Superior temporal gyrus (tissue), 1 donor: Measurements from ENCODE around the gene NDUFAF8.
"Not testable (repeated sequence)": the region's sequence is repeated elsewhere in the genome, so short reads cannot be mapped to it uniquely, and the experiment has no call there.

Experiments
- DNase-seq: peaks from one replicate; pipeline ENCODE4 v3.0.0-alpha.2; 2016; ENCODE audit errors: extremely low spot score

The NDUFAF8 gene

GRCh38 chr17:81222906-81223761 lies 16.0 kb upstream of the NDUFAF8 start, which contains the start of gene CEP131:
Gene CEP131 (minus strand): TSS chr17:81222965. CDS start chr17:81220056, 2,909 bp downstream.
- peak; percentile 97 for DNase-seq

DNA sequence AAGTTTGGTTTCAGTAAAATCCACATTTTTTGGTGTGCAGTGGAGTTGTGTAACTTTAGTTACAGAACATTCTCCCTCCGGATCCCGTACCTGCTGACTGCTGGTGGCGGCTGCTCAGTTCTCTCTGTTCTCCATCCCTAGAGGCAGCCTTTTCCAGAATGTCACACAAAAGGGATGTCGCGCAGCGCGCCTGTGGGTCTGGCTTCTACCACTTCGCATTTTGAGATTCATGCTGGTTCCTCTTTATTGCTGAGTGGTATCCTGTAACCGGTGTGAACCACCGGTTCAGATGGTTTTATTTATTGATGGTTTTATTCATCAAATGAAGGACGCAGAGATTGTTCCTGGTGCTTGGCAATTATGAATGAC lies 15.4 kb upstream of the NDUFAF8 start:
- DNase-seq, result peak; percentile 20

GRCh38 chr17:81227630-81228029 lies 11.5 kb upstream of the NDUFAF8 start:
- DNase-seq, result not testable (repeated sequence)

DNA sequence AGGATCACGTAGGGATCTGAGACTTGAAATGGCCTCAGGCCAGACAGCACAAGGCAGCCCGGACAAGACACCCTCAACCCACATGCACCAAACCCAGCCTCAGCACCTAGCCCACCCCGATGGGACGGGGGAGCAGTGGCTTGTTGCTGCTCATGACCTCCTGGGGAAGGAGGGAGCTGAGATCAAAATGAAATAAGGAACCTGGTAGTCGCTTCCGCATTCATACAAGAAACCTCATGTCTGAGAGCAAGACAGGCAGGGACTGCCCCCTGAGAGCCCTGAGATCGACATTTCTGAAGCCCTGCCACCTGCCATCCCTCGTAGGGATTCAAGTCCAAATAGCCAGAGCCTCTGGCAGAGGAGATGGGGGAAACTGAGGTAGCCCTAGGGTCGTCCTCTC lies 10.7 kb upstream of the NDUFAF8 start:
- DNase-seq, result no peak

DNA sequence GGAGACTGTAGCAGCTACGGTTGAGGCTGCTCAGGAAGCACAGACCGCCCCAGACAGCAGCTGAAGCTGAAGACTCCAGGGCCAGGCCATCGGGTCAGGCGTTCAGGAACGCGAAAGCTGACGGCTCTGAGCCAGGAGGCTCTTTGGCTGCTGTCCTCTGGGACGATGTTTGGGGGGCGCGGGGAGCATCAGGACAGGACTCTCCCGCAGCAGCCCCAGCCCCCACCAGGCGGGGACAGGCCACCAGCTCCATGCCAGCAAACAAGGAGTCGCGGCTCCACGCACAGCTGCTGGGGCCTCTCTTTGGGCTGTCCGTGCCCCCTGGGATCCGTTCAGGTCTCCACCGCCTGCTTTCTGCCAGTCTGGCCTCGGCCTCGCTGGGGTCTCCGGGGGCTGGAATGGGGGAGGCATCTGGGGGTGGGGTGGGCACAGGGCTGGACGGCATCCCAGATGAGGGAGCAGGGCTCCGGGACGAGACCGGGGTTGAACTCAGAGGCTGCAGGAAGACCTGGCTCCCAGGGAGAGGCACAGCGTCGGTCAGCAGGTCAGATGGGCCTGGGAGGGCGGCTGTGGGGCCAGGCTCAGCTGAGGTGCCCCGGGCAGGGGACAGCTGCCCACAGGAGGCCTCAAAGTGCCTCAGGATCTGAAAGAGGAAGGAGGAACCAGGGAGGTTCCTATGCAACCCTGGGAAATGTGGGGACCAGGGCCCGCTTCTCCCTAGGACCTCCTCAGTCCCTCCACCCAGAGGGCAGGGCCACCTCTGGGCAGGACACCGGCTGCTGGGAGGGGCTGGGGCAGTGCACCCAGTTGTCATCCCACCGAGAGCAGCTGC lies 10.1 kb upstream of the NDUFAF8 start:
- DNase-seq, result no peak

GRCh38 chr17:81229666-81229920 lies 9.5 kb upstream of the NDUFAF8 start:
- DNase-seq, result no peak

DNA sequence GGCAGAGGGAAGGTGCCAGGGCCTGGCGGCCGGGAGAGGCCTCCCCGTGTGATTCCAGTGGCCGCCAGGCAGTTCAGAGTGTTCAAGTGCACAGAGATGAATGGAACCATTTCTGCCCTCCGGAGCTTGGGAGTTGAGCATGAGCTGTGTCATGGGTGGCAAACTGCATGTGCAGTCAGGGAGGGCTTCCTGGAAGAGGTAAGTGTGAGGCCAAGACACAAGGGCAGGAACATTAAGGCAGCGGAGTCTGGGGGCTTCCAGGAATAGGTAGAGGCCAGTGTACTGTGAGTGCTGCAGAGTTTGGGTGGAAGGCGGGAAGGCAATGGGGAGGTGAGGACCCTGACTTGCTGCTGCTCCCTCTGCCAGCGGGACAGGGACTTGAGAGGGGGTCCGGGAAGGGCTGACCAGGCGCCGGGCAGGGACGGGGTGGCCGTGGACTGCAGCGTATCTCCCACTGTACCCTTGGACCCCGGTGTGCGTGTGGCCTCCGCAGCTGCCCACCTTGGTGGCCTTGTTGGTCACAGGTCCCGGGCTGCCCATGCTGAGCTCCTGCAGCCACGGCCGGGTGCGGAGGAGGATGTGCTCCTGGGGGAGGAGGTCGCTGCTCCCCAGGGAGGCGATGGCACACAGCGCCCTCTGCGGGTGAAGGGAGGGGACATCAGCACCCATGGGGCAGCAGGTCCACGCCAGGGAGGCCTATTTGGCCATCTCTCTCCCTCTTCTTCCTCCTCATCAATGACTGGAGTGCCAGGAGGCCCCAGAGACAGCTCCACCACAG lies 8.9 kb upstream of the NDUFAF8 start:
- no peak for DNase-seq

DNA sequence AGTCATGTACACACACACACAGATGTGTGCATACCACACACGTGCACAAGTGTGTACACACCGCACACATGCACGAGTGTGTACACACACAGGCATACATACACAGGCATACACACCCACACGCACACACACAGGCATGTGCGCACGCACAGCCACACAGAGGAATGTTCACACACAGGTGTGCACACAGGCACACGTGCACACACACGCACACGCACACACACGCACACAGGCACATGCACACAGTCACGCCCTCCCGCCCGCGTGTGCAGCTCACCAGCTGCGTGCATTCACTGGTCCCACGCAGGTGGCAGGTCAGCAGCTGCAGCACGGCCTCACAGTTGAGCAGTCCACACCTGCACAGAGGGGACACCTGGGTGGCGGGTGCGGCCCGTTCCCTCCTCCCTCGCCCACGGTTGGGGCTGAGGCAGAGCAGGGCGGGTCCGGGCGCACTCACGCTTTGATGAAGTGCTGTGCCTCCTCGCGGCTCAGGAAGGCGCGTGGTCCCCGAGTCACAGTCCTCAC lies 7.9 kb upstream of the NDUFAF8 start:
- no peak for DNase-seq

DNA sequence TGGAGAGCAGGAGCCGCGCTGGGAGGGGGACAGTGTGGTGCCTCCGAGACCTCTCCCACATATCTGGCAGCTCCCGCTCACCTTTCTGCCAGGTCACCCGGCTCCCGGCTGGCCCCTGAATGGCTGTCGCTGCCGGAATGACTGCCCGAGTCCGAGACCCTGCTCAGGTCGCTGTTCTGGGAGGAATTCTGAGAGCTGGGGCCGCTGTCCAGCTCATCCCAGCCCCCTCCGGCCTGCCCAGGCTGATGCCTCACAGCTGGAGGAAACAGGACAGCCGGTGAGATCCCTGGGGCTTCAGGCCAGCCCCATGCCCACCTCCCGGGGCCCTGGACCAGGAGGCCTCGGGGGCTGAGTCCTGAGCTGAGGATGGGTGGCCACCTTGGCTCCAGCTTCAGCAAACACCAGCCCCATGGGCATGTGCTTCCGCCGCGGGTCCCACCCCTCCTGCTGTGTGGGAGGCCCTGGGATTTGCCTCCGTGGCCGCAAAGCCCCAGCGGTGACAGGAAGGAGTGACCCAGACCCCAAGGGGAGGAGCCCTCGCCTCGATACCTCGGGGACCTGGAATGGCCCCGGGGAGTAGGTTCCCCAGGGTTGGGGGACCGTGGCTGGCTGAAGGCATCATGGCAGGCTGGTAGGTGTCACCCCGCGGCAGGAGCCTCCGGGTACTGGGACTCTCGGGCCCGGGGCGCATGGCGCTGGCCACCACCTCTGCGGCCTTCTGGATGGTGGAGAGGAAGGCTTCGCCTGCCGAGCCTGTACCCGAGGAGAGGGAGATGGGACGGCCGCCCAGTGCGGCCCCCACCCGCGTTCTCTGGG lies 7.1 kb upstream of the NDUFAF8 start:
- no peak for DNase-seq

DNA sequence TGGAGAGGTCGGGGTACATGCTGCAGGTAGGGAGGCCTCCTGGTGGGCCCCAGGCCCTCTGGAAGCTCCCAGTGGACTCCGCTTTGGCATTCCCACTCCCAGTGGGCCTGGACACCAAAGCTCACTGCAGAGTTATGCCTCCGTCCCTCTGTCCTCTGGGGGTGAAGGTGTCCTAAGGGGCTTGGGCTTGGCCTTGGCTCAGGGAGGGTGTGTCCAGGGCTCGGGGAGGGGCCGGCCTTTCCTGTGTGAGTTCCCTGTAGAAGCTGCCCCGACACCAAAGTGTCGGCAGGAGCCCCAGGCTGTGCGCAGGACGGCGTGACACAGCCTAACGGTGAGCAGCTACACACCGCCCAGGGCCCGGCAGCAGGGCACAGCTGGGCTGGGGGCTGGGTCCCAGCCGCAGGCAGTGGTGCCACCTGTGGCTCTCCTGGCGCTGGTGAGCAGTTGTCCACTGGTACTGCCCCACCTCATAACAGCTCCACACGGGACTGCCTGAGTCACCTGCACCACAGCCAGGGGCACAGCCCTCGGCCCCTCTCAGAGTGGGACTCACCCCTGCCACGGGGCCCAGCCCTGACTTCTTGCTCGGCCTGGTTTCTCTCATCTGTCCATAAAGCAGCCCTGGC lies 6.4 kb upstream of the NDUFAF8 start:
- no peak for DNase-seq

DNA sequence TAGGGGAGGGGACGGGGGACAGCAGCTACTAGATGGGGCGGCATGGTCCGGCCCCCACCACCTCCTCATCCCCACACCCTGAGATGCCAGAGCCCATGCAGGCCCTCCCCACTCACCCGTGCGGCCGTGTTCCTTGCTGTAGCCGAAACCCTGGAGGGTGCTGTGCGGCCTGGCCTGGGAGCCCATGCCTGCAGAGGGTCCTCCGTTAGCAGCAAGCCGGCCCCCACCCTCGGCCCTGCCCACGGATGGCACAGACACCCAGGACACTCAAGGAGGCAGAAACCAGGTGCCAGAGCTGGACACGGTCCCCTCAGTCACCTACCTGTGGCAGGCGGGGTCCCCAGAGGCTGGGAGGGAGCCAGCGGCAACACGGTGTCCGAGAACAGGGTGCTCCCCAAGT lies 5.8 kb upstream of the NDUFAF8 start:
- no peak for DNase-seq

- no peak for DNase-seq
These were observed 5.2 kb upstream of the NDUFAF8 start for GRCh38 chr17:81233811-81234505.

- DNase-seq, result no peak
These were observed 4.6 kb upstream of the NDUFAF8 start for GRCh38 chr17:81234506-81234855.

GRCh38 chr17:81234940-81235821 lies 3.9 kb upstream of the NDUFAF8 start:
- DNase-seq, result no peak

DNA sequence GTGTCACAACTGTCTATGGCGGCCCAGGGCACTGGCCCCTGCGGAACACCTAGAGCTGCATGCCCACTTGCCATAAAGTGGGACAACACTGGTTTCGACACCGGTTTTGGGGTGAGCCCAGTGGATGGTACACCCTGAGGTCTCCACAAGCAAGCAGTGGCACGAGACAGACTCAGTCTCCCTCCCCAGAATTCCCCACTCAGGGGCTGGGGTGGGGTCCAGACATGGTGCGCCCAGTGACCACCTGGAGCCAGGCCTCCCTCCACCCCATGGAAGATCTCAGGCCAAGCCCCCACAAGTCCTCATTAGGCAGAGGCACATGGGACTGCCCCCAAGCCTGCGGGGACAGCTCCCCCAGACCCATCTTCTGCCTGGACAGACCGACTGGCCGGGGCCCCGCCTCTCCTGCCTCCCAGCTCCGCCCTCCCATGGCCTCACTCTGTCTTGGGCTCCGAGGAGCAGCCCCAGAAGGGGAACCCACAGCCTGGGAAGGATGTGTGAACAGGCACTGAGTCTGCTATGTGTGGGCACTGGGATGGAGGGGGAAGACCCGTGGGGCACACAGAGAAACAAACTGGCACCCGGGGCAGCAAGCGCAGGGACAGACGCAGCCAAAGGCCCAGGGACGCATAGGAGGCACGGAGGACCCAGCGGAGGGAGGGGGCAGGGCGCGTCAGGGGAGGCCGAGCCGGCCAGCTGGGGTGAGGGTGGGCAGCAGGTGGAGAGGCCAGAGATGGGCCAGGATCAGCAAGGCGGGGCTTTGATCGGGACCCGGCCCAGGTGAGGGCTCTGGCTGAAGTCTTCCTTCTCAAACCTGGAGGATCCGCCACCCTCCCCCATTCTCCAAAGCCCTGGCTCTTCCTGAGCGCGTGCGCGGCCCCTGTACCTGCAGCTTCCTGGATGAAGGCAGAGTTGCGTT lies 3.0 kb upstream of the NDUFAF8 start:
- no peak for DNase-seq

- DNase-seq, result no peak
These were observed 2.3 kb upstream of the NDUFAF8 start for GRCh38 chr17:81236784-81237183.

- DNase-seq, result no peak
These were observed 1.3 kb upstream of the NDUFAF8 start for GRCh38 chr17:81237591-81238489.
